MCF 10A (cell line): Measurements from ENCODE around the gene LSM10. TPM values are rescaled to one million over a fixed set of nuclear protein-coding genes. Genes with fewer than 3 reads are reported as not detected.

Source experiments
- BruUV-seq: library from RNA; stranded (reverse); fragments of 400-500 nt; replicated peaks from 2 replicates; lab custom pipeline; 2021; lab: Mats Ljungman, UMichigan
- CTCF ChIA-PET: fragments of 300-600 bp; sonication (Branson Sonifier 250); formaldehyde crosslinking; extraction: SDS; loops from one replicate; lab custom pipeline; 2021; ENCODE audit warnings: antibody characterized with exemption, inconsistent platforms; lab: Yijun Ruan, JAX
- POLR2A ChIA-PET: fragments of 300-600, 350-650 bp; sonication (Branson Sonifier 250); formaldehyde crosslinking; extraction: SDS; loops from one replicate; lab custom pipeline; 2020; ENCODE audit warnings: antibody characterized with exemption, inconsistent platforms; lab: Yijun Ruan, JAX
- DNase-seq: peaks from one replicate; pipeline ENCODE4 v3.0.0-alpha.2; 2018; ENCODE audit not compliant: unreplicated experiment
- H3K27ac Mint-ChIP-seq: one replicate; pipeline ENCODE4 v1.8.0; 2022; ENCODE audit warnings: mild to moderate bottlenecking, low read depth, mixed read lengths; ENCODE audit not compliant: unreplicated experiment
- H3K27me3 Mint-ChIP-seq: one replicate; pipeline ENCODE4 v1.8.0; 2022; ENCODE audit warnings: mixed read lengths; ENCODE audit not compliant: insufficient read depth, unreplicated experiment
- H3K36me3 Mint-ChIP-seq: one replicate; pipeline ENCODE4 v1.8.0; 2022; ENCODE audit warnings: mild to moderate bottlenecking, moderate library complexity, mixed read lengths; ENCODE audit not compliant: insufficient read depth, unreplicated experiment
- H3K4me1 Mint-ChIP-seq: one replicate; pipeline ENCODE4 v1.8.0; 2022; ENCODE audit warnings: mixed read lengths; ENCODE audit not compliant: insufficient read depth, unreplicated experiment
- H3K4me3 Mint-ChIP-seq: one replicate; pipeline ENCODE4 v1.8.0; 2022; ENCODE audit warnings: mild to moderate bottlenecking, moderate library complexity, mixed read lengths; ENCODE audit not compliant: unreplicated experiment
- H3K9me3 Mint-ChIP-seq: one replicate; pipeline ENCODE4 v1.8.0; 2022; ENCODE audit warnings: mixed read lengths; ENCODE audit not compliant: unreplicated experiment
- intact Hi-C: fragments of 100-400 bp; cut with micrococcal nuclease; formaldehyde crosslinking; loops from 2 replicates; pipeline ENCODE4 v1.14.1; 2022
- total RNA-seq: library from RNA; stranded (reverse); gene quantifications from 2 replicates; pipeline ENCODE4 v1.2.3, GENCODE V29; 2022
- TF ChIP-seq, protein P1 (sequence below): fragments of 200-600 bp; IDR thresholded peaks from one replicate; pipeline ENCODE4 v1.8.0; 2022; ENCODE audit warnings: antibody characterized with exemption, mild to moderate bottlenecking; ENCODE audit not compliant: unreplicated experiment

LSM10 gene
- total RNA-seq, 1 experiment from 2014 or later, result 42.3 TPM

- no peak for DNase-seq
- Mint-ChIP-seq H3K4me1 (peaks cover 13% of the 10 kb centered on the region), H3K36me3 (no peaks in the 10 kb centered on the region), H3K4me3 (no peak overlapping the region), H3K27ac (no peak overlapping the region), H3K9me3 (no peaks in the 10 kb centered on the region), H3K27me3 (no peaks in the 10 kb centered on the region)
- CTCF ChIA-PET, result interaction anchor here (0.6 to 0.7 kb wide), 2 partner anchors 122 to 212 kb away, joined by 3 read pairs; no protein-coding TSS in a partner anchor
- POLR2A ChIA-PET, result interaction anchor here (0.5 to 1.1 kb wide), 2 partner anchors 18 to 1065 kb away, joined by 3 read pairs; partner anchors contain the start of gene MRPS15
- TF ChIP-seq, protein P1, sequence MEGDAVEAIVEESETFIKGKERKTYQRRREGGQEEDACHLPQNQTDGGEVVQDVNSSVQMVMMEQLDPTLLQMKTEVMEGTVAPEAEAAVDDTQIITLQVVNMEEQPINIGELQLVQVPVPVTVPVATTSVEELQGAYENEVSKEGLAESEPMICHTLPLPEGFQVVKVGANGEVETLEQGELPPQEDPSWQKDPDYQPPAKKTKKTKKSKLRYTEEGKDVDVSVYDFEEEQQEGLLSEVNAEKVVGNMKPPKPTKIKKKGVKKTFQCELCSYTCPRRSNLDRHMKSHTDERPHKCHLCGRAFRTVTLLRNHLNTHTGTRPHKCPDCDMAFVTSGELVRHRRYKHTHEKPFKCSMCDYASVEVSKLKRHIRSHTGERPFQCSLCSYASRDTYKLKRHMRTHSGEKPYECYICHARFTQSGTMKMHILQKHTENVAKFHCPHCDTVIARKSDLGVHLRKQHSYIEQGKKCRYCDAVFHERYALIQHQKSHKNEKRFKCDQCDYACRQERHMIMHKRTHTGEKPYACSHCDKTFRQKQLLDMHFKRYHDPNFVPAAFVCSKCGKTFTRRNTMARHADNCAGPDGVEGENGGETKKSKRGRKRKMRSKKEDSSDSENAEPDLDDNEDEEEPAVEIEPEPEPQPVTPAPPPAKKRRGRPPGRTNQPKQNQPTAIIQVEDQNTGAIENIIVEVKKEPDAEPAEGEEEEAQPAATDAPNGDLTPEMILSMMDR, result no peak
- BruUV-seq, result no TSS peak
- intact Hi-C loops, result no loop called here
These were observed 48.6 kb upstream of the LSM10 start for GRCh38 chr1:36446271-36446670.

- H3K9me3 Mint-ChIP-seq, result no peaks in the 10 kb centered on the region
- BruUV-seq, result no TSS peak
- ChIA-PET POLR2A (interaction anchor here (1.0 kb wide), 1 partner anchor 58 kb away, joined by 3 read pairs; no protein-coding TSS in a partner anchor), CTCF (interaction anchor here (0.6 kb wide), 1 partner anchor 102 kb away, joined by 4 read pairs; no protein-coding TSS in a partner anchor)
- intact Hi-C loops, result no loop called here
- peaks cover 4% of the 10 kb centered on the region for H3K36me3 Mint-ChIP-seq
- peaks cover 3% of the 10 kb centered on the region for H3K4me1 Mint-ChIP-seq
- H3K27me3 Mint-ChIP-seq, result no peaks in the 10 kb centered on the region
- no peak overlapping the region for H3K27ac Mint-ChIP-seq
- no peak for DNase-seq
- TF ChIP-seq, protein P1, result no peak
- H3K4me3 Mint-ChIP-seq, result no peak overlapping the region
These were observed 45.6 kb upstream of the LSM10 start for GRCh38 chr1:36443297-36443696.

- Mint-ChIP-seq H3K36me3 (peaks cover 9% of the 10 kb centered on the region), H3K9me3 (no peaks in the 10 kb centered on the region), H3K4me3 (no peak overlapping the region), H3K27me3 (no peaks in the 10 kb centered on the region), H3K4me1 (no peaks in the 10 kb centered on the region), H3K27ac (no peak overlapping the region)
- TF ChIP-seq, protein P1, result no peak
- DNase-seq, result no peak
- CTCF ChIA-PET, result no interaction called here
- POLR2A ChIA-PET, result interaction anchor here (0.7 to 1.3 kb wide), 3 partner anchors 11 to 1214 kb away, joined by 3 to 4 read pairs (median 3); no protein-coding TSS in a partner anchor
- intact Hi-C loops, result no loop called here
- no TSS peak for BruUV-seq
These were observed 44.6 kb upstream of the LSM10 start for GRCh38 chr1:36442337-36442736.

- ChIA-PET CTCF (interaction anchor here (1.0 kb wide), 2 partner anchors 8 to 98 kb away, joined by 3 read pairs; no protein-coding TSS in a partner anchor), POLR2A (no interaction called here)
- Mint-ChIP-seq H3K9me3 (no peaks in the 10 kb centered on the region), H3K4me3 (no peak overlapping the region), H3K4me1 (no peaks in the 10 kb centered on the region), H3K27me3 (no peaks in the 10 kb centered on the region), H3K27ac (no peak overlapping the region), H3K36me3 (peaks cover 25% of the 10 kb centered on the region)
- DNase-seq, result no peak
- TF ChIP-seq, protein P1, result no peak
- BruUV-seq, result no TSS peak
- intact Hi-C loops, result no loop called here
These were observed 42.9 kb upstream of the LSM10 start for GRCh38 chr1:36440646-36441045.
